KOPT-K1 (cell line): ENCODE data around the gene UNK.
A peak's percentile ranks its signal among the peaks of the same experiment; 100 is the strongest.

ENCODE experiments used
- H3K27ac ChIP-seq: fragments of 200-600 bp; sonication (generic); 2 replicates; pipeline ENCODE4 v1.5.1; 2016; ENCODE audit warnings: antibody characterized with exemption, mild to moderate bottlenecking, low read depth, low read length; ENCODE audit not compliant: poor library complexity, severe bottlenecking
- H3K36me3 ChIP-seq: fragments of 200-600 bp; sonication (generic); 2 replicates; pipeline ENCODE4 v1.5.1; 2017; ENCODE audit warnings: antibody characterized with exemption, mild to moderate bottlenecking, low read length, moderate library complexity; ENCODE audit not compliant: insufficient read depth
- H3K9me3 ChIP-seq: fragments of 200-600 bp; sonication (generic); 2 replicates; pipeline ENCODE4 v1.5.1; 2017; ENCODE audit warnings: antibody characterized with exemption, low read length, mild to moderate bottlenecking; ENCODE audit not compliant: insufficient read depth, poor library complexity, severe bottlenecking

Gene UNK

GRCh38 chr17:75824666-75825065 lies 40.1 kb downstream of the UNK start:
- peaks cover 100% of the 10 kb centered on the region for H3K36me3 ChIP-seq

GRCh38 chr17:75825149-75825552 lies 40.5 kb downstream of the UNK start:
- Histone ChIP-seq H3K36me3 (peaks cover 100% of the 10 kb centered on the region), H3K27ac (no peak overlapping the region), H3K9me3 (no peaks in the 10 kb centered on the region)

More at GRCh38 chr17:75824666-75825065, 40.1 kb downstream of the UNK start:
- H3K9me3 ChIP-seq: no peaks in the 10 kb centered on the region
- peak overlapping the region; percentile 14 for H3K27ac ChIP-seq

- Histone ChIP-seq H3K27ac (no peak overlapping the region), H3K9me3 (no peaks in the 10 kb centered on the region), H3K36me3 (peaks cover 100% of the 10 kb centered on the region)
Measured at GRCh38 chr17:75825748-75826370, 41.3 kb downstream of the UNK start.

- Histone ChIP-seq H3K27ac (peak overlapping the region; percentile 51), H3K36me3 (peaks cover 99% of the 10 kb centered on the region), H3K9me3 (no peaks in the 10 kb centered on the region)
Measured at GRCh38 chr17:75826561-75827307, 42.1 kb downstream of the UNK start.

DNA sequence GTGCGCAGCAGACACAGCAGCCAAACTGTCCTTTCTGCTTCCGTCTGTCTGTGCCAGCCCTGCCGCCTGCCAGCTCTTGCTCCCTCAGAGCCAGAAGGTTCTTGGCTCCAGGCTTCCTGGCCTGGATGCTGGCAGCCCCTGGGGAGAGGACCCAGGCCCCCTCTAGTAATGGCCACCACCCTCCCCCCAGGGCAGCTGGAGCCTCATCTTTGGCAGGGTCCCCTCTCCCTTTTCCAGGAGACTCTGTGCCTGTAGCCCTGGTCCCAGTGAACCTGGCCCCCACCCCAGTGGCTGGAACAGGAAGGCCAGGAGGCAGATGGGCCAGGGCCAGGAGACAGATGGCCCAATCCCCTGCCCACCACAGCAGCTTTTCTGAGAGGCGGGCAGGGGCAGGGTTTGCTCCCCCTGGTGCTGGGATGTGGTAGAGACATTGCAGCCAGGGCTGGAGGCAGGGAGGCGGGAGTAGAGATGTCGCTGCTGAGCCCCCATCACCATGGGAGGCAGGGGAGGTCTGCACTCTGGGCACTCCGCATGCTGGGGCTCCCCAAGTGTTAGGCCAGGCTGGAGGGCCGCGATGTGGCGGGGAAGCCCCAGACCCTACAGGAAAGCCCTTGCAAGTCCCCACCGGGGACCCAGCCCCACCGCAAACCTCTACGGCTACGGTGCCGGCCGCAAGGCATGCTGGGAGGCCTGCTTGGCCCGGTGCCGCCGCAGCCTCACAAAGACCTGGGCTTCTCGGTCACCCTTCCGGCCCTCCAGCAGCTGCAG lies 42.9 kb downstream of the UNK start:
- peak overlapping the region; percentile 51 for H3K27ac ChIP-seq
- peaks cover 91% of the 10 kb centered on the region for H3K36me3 ChIP-seq
- no peaks in the 10 kb centered on the region for H3K9me3 ChIP-seq

DNA sequence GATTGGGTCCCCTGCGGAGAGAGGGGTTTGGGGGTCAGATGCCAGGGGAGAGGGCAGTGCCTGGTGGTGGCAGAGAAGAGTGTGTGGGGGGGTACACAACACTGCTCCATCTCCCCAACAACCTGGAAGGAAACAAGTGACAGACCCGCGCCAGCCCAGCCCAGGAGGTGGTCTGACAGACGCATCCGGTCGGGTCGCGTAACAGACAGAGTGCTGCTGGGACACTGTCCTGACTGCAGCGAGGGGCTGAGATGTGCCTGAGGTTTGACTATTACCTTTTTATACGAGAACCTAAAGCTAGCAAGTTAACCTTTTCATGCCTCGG lies 43.4 kb downstream of the UNK start:
- peak overlapping the region; percentile 51 for H3K27ac ChIP-seq
- H3K36me3 ChIP-seq: peaks cover 86% of the 10 kb centered on the region
- no peaks in the 10 kb centered on the region for H3K9me3 ChIP-seq

GRCh38 chr17:75828741-75829140 lies 44.1 kb downstream of the UNK start:
- H3K9me3 ChIP-seq: no peaks in the 10 kb centered on the region
- peaks cover 86% of the 10 kb centered on the region for H3K36me3 ChIP-seq
- peak overlapping the region; percentile 51 for H3K27ac ChIP-seq

- Histone ChIP-seq H3K27ac (peak overlapping the region; percentile 31), H3K36me3 (peaks cover 86% of the 10 kb centered on the region), H3K9me3 (no peaks in the 10 kb centered on the region)
Measured at GRCh38 chr17:75829747-75830146, 45.1 kb downstream of the UNK start.

DNA sequence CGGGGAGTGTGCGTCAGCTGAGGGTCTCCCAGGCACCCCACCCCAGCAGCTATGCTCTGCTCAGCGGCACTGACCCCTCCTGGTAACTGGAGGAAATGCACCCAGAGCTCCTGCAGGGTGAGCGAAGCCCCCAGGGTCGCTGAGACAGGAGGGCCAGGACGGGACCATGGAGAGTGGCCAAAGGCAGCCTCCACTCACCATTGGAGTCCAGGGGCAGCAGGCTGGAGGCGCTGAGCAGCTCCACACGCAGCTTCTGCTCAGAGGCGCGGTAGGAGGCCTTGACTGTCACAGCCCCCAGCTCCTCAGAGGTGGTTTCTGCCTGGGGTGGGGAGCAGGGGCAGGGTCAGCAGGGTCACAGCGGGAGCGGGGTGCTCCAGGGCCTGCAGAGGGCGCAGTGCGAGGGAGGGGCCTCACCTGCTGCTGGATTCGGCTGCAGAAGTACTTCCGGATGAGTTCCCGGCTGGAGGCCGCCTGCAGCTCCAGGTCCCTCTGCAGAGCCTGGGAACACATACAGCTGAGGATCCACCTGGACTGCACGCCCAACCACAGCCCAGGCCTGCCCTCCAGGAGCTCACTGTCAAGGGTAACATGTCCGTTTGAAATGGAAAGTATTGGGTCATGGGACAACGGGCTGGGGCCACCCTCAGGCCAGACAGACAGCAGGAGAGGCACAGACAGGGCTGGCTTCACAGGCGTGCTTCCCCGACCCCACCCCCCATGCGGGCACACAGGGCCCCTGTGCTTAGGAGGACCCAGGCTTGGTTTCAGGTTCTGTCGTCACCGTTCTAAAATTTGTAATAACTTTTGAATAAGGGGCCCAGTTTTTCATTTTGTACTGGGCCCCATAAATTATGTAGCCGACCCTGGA lies 45.8 kb downstream of the UNK start:
- peak overlapping the region; percentile 31 for H3K27ac ChIP-seq
- peaks cover 86% of the 10 kb centered on the region for H3K36me3 ChIP-seq
- no peaks in the 10 kb centered on the region for H3K9me3 ChIP-seq

DNA sequence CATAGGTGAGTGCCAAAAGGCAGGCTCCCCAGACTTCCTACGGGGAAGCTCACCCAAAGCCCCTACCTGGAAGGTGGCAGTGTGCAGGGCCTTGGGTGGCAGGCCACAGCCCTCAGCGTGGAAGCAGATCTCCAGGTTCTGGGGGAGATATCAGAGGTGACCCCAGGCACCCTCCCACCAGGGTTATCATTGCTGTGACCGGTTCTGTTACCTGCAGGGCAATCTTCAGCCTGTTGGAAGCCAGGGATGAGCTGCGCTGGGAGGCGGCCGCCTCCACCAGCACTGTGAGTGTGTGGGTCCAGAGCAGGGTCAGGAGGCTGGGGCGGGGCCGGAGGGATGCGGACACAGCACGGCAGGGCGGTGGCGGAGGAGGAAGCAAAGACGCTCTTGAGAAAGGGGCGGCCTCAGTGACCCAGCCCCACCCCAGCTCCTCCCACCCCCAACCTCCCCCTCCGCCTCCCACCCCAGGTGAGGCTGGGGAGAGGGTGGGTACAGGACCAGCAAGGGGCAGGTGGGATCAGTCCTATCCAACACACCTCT lies 46.5 kb downstream of the UNK start:
- Histone ChIP-seq H3K36me3 (peaks cover 86% of the 10 kb centered on the region), H3K27ac (peak overlapping the region; percentile 93), H3K9me3 (no peaks in the 10 kb centered on the region)

- no peaks in the 10 kb centered on the region for H3K9me3 ChIP-seq
- H3K36me3 ChIP-seq: peaks cover 86% of the 10 kb centered on the region
- peak overlapping the region; percentile 93 for H3K27ac ChIP-seq
Measured at GRCh38 chr17:75832164-75832651, 47.6 kb downstream of the UNK start.

GRCh38 chr17:75832652-75833400 lies 48.2 kb downstream of the UNK start:
- Histone ChIP-seq H3K36me3 (peaks cover 86% of the 10 kb centered on the region), H3K27ac (peak overlapping the region; percentile 93)

GRCh38 chr17:75834279-75834920 lies 49.8 kb downstream of the UNK start:
- Histone ChIP-seq H3K36me3 (peaks cover 86% of the 10 kb centered on the region), H3K27ac (peak overlapping the region; percentile 93), H3K9me3 (no peaks in the 10 kb centered on the region)

More at GRCh38 chr17:75832652-75833400, 48.2 kb downstream of the UNK start:
- H3K9me3 ChIP-seq: no peaks in the 10 kb centered on the region
